ENCODE data around the gene UBE2Z. TPM values are rescaled to one million over a fixed set of nuclear protein-coding genes. Genes with fewer than 3 reads are reported as not detected.

UBE2Z gene
- total and polyA plus RNA-seq, 4 donors: 10.5 to 23.8 (median 18.8) TPM

DNA sequence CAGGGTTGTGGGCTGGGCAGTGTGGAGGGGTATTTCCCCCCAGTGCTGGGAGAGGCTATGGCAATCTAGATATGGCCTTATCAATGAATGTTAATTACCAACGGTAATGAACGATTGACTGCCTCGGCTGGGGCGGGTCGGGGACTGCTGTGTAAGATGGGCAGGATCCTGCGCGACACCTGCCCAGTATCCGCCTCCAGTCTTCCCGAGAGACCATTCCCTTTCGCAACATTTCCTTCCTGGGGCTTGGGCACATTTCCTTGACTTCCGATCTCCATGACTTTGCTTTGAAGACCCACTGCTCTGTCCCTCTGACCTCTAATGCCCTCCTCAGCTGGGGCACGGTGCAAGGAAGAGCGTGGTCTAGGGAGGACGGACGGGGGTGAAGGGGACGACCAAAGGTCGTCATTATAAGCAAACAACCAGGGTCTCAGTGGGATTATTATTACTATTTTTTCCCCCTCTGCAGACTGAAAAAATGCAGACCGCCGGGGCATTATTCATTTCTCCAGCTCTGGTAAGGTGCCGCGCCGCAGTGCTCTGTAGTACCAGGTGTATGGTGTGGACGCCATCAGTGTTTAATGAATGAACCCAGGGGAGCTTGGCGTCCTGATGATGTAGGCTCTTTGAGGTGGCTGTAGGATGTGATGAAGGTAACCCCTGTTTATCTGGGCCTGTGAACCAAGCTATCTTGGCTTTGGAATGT lies 15.1 kb upstream of the UBE2Z start:
- Histone ChIP-seq H3K4me1 (ENCODE audit: control insufficient read depth in 4 of 4, insufficient read depth in 4 of 4, low read length in 3 of 4) (peaks cover 0 to 16% (median 12%) of the 10 kb centered on the region in 4 donors), H3K9me3 (ENCODE audit: control insufficient read depth in 4 of 4, low read length in 3 of 4) (no peaks in the 10 kb centered on the region), H3K9ac (ENCODE audit: low read depth in 1 of 2, low read length in 2 of 2) (peak overlapping the region; percentile 84 to 90), H3K36me3 (ENCODE audit: control insufficient read depth in 4 of 4, insufficient read depth in 3 of 4, low read depth in 1 of 4, low read length in 3 of 4) (peaks cover 3 to 19% (median 12%) of the 10 kb centered on the region in 4 donors), H3K27ac (ENCODE audit: low read depth in 1 of 2, low read length in 2 of 2) (peak overlapping the region; percentile 76 to 77), H3K27me3 (ENCODE audit: control insufficient read depth in 4 of 4, insufficient read depth in 4 of 4, low read length in 3 of 4) (no peaks in the 10 kb centered on the region), H3K4me3 (ENCODE audit: low read depth in 1 of 3, low read length in 3 of 3) (peak overlapping the region; percentile 69 to 95 (median 89))
- TF ChIP-seq, protein P1, sequence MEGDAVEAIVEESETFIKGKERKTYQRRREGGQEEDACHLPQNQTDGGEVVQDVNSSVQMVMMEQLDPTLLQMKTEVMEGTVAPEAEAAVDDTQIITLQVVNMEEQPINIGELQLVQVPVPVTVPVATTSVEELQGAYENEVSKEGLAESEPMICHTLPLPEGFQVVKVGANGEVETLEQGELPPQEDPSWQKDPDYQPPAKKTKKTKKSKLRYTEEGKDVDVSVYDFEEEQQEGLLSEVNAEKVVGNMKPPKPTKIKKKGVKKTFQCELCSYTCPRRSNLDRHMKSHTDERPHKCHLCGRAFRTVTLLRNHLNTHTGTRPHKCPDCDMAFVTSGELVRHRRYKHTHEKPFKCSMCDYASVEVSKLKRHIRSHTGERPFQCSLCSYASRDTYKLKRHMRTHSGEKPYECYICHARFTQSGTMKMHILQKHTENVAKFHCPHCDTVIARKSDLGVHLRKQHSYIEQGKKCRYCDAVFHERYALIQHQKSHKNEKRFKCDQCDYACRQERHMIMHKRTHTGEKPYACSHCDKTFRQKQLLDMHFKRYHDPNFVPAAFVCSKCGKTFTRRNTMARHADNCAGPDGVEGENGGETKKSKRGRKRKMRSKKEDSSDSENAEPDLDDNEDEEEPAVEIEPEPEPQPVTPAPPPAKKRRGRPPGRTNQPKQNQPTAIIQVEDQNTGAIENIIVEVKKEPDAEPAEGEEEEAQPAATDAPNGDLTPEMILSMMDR (IDR thresholded peaks at IDR 0.05; ENCODE audit: low read depth, low read length, missing input control): no peak
- TF ChIP-seq, protein P2, sequence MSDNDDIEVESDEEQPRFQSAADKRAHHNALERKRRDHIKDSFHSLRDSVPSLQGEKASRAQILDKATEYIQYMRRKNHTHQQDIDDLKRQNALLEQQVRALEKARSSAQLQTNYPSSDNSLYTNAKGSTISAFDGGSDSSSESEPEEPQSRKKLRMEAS (IDR thresholded peaks at IDR 0.05): no peak
- TF ChIP-seq ATF3 (IDR thresholded peaks at IDR 0.05): no peak
- TF ChIP-seq HNF4G (IDR thresholded peaks at IDR 0.05): no peak
- TF ChIP-seq TAF1 (conservative IDR thresholded peaks at IDR 0.05): no peak
- no peak for TF ChIP-seq ZBTB33 (IDR thresholded peaks at IDR 0.05)
- TF ChIP-seq FOXA1 (IDR thresholded peaks at IDR 0.05): no peak
- TF ChIP-seq RXRA (IDR thresholded peaks at IDR 0.05): no peak
- TF ChIP-seq, protein P3, sequence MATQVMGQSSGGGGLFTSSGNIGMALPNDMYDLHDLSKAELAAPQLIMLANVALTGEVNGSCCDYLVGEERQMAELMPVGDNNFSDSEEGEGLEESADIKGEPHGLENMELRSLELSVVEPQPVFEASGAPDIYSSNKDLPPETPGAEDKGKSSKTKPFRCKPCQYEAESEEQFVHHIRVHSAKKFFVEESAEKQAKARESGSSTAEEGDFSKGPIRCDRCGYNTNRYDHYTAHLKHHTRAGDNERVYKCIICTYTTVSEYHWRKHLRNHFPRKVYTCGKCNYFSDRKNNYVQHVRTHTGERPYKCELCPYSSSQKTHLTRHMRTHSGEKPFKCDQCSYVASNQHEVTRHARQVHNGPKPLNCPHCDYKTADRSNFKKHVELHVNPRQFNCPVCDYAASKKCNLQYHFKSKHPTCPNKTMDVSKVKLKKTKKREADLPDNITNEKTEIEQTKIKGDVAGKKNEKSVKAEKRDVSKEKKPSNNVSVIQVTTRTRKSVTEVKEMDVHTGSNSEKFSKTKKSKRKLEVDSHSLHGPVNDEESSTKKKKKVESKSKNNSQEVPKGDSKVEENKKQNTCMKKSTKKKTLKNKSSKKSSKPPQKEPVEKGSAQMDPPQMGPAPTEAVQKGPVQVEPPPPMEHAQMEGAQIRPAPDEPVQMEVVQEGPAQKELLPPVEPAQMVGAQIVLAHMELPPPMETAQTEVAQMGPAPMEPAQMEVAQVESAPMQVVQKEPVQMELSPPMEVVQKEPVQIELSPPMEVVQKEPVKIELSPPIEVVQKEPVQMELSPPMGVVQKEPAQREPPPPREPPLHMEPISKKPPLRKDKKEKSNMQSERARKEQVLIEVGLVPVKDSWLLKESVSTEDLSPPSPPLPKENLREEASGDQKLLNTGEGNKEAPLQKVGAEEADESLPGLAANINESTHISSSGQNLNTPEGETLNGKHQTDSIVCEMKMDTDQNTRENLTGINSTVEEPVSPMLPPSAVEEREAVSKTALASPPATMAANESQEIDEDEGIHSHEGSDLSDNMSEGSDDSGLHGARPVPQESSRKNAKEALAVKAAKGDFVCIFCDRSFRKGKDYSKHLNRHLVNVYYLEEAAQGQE (IDR thresholded peaks at IDR 0.05): no peak
- TF ChIP-seq RAD21 (IDR thresholded peaks at IDR 0.05): no peak
- no peak for TF ChIP-seq NR2F2 (IDR thresholded peaks at IDR 0.05)
- no peak for TF ChIP-seq GABPA (IDR thresholded peaks at IDR 0.05 in 1 of 2, conservative IDR thresholded peaks at IDR 0.05 in 1 of 2)
- no peak for TF ChIP-seq SP1 (IDR thresholded peaks at IDR 0.05)
- TF ChIP-seq EGR1 (IDR thresholded peaks at IDR 0.05; ENCODE audit: low read depth in 2 of 2): no peak
- no peak for TF ChIP-seq HNF4A (conservative IDR thresholded peaks at IDR 0.05)
- WGBS: 2% methylated on average over 24 of the region's 24 CpGs
- DNase-seq (ENCODE audit: low spot score): no peak

Data from liver (tissue), 9 donors.